IMR-90 (cell line): ENCODE results near the gene ALOX15B. TPM values are rescaled to one million over a fixed set of nuclear protein-coding genes. Genes with fewer than 3 reads are reported as not detected.

Source experiments
- ATAC-seq: fragments of 200-7000 bp; cut with Tn5 transposase; 2 replicates; pipeline ENCODE4 v1.9.1; 2020; ENCODE audit warnings: low read depth, mild to moderate bottlenecking, moderate library complexity
- BruUV-seq: library from RNA; stranded (reverse); fragments of 400-500 nt; replicated peaks from 2 replicates; lab custom pipeline; 2021; lab: Mats Ljungman, UMichigan
- CTCF ChIA-PET: fragments of 300-600 bp; formaldehyde crosslinking; extraction: SDS; loops from one replicate; lab custom pipeline; 2021; ENCODE audit warnings: antibody characterized with exemption; lab: Yijun Ruan, JAX
- POLR2A ChIA-PET: fragments of 300-600 bp; sonication (Branson Sonifier 250); formaldehyde crosslinking; loops from one replicate; lab custom pipeline; 2022; ENCODE audit warnings: antibody characterized with exemption; ENCODE audit not compliant: unreplicated experiment; lab: Charles Lee
- DNase-seq: peaks from one replicate; pipeline ENCODE4 v3.0.0; 2013
- H2AFZ ChIP-seq: replicated peaks from 2 replicates; pipeline ENCODE3; 2013; ENCODE audit warnings: low read length, mild to moderate bottlenecking; ENCODE audit not compliant: poor library complexity
- H2AK5ac ChIP-seq: 2 replicates; pipeline ENCODE4 v1.6.1; 2013; ENCODE audit warnings: low read depth, low read length, inconsistent platforms
- H2AK9ac ChIP-seq: replicated peaks from 2 replicates; pipeline ENCODE3; 2013; ENCODE audit warnings: mild to moderate bottlenecking, low read depth, low read length, moderate library complexity; ENCODE audit not compliant: poor library complexity
- H2BK120ac ChIP-seq: 2 replicates; pipeline ENCODE4 v1.6.1; 2013; ENCODE audit warnings: low read depth, low read length, inconsistent platforms
- H2BK15ac ChIP-seq: 3 replicates; pipeline ENCODE4 v1.6.1; 2013; ENCODE audit warnings: low read depth, low read length, inconsistent platforms
- H2BK20ac ChIP-seq: 2 replicates; pipeline ENCODE4 v1.6.1; 2013; ENCODE audit warnings: low read depth, mild to moderate bottlenecking, inconsistent platforms, low read length, moderate library complexity
- H2BK5ac ChIP-seq: 2 replicates; pipeline ENCODE4 v1.6.1; 2013; ENCODE audit warnings: mild to moderate bottlenecking, low read depth, low read length, inconsistent platforms; ENCODE audit not compliant: poor library complexity, severe bottlenecking
- H3K14ac ChIP-seq: replicated peaks from 2 replicates; pipeline ENCODE4 v1.6.1; 2013; ENCODE audit warnings: low read depth, low read length, inconsistent platforms
- H3K18ac ChIP-seq: 2 replicates; pipeline ENCODE4 v1.6.1; 2013; ENCODE audit warnings: low read depth, low read length, control low read depth
- H3K23ac ChIP-seq: 2 replicates; pipeline ENCODE4 v1.6.1; 2013; ENCODE audit warnings: low read depth, low read length, inconsistent platforms
- H3K27ac ChIP-seq: 2 replicates; pipeline ENCODE4 v1.5.1; 2013; ENCODE audit warnings: mild to moderate bottlenecking, control low read depth, low read length; ENCODE audit not compliant: insufficient read depth
- H3K27me3 ChIP-seq: 2 replicates; pipeline ENCODE4 v1.6.1; 2013; ENCODE audit warnings: low read length; ENCODE audit not compliant: control insufficient read depth, insufficient read depth
- H3K36me3 ChIP-seq: 2 replicates; pipeline ENCODE4 v1.6.1; 2013; ENCODE audit warnings: low read length, mixed read lengths; ENCODE audit not compliant: control insufficient read depth, insufficient read depth
- H3K4ac ChIP-seq: 2 replicates; pipeline ENCODE4 v1.6.1; 2013; ENCODE audit warnings: low read depth, low read length, inconsistent platforms
- H3K4me1 ChIP-seq: 2 replicates; pipeline ENCODE4 v1.6.1; 2013; ENCODE audit warnings: low read length, mixed read lengths; ENCODE audit not compliant: control insufficient read depth, insufficient read depth
- H3K4me2 ChIP-seq: 2 replicates; pipeline ENCODE4 v1.6.1; 2013; ENCODE audit warnings: low read depth, mild to moderate bottlenecking, control low read depth, low read length, moderate library complexity
- H3K4me3 ChIP-seq: 2 replicates; pipeline ENCODE4 v1.5.1; 2013; ENCODE audit warnings: low read depth, mild to moderate bottlenecking, control low read depth, low read length, moderate library complexity; ENCODE audit not compliant: insufficient read depth
- H3K56ac ChIP-seq: 2 replicates; pipeline ENCODE4 v1.6.1; 2013; ENCODE audit warnings: low read length, inconsistent platforms; ENCODE audit not compliant: insufficient read depth; ENCODE audit errors: extremely low read depth
- H3K79me1 ChIP-seq, 2 experiments: 2 replicates each; pipeline ENCODE4 v1.6.1; 2013; ENCODE audit warnings: low read length in 2 of 2, inconsistent platforms in 1 of 2, low read depth in 1 of 2
- H3K9ac ChIP-seq: 2 replicates; pipeline ENCODE4 v1.6.1; 2013; ENCODE audit warnings: low read depth, low read length, control low read depth
- H3K9me1 ChIP-seq: 2 replicates; pipeline ENCODE4 v1.6.1; 2013; ENCODE audit warnings: low read length, inconsistent platforms; ENCODE audit not compliant: insufficient read depth
- H3K9me3 ChIP-seq: 2 replicates; pipeline ENCODE4 v1.6.1; 2013; ENCODE audit warnings: low read length; ENCODE audit not compliant: control insufficient read depth, insufficient read depth
- H4K20me1 ChIP-seq: 2 replicates; pipeline ENCODE4 v1.6.1; 2013; ENCODE audit warnings: low read length, inconsistent platforms; ENCODE audit not compliant: insufficient read depth
- H4K5ac ChIP-seq: 2 replicates; pipeline ENCODE4 v1.6.1; 2013; ENCODE audit warnings: mild to moderate bottlenecking, low read depth, low read length, control low read depth
- H4K8ac ChIP-seq, 2 experiments: 2 replicates each; pipeline ENCODE4 v1.6.1; 2013; ENCODE audit warnings: low read depth in 2 of 2, low read length in 2 of 2, control low read depth in 1 of 2, inconsistent platforms in 1 of 2
- H4K91ac ChIP-seq: 2 replicates; pipeline ENCODE4 v1.6.1; 2013; ENCODE audit warnings: low read depth, low read length, inconsistent platforms; ENCODE audit not compliant: insufficient read depth
- CEBPB ChIP-seq: IDR thresholded peaks from 2 replicates; pipeline ENCODE4 v1.6.1; 2012; ENCODE audit warnings: low read depth, low read length, improper control_type of control experiment
- CHD1 ChIP-seq: IDR thresholded peaks from 2 replicates; pipeline ENCODE4 v1.6.1; 2012; ENCODE audit warnings: low read depth, low read length, improper control_type of control experiment
- MAFK ChIP-seq: IDR thresholded peaks from 2 replicates; pipeline ENCODE4 v1.6.1; 2012; ENCODE audit warnings: low read depth, low read length, improper control_type of control experiment
- MAZ ChIP-seq: IDR thresholded peaks from 2 replicates; pipeline ENCODE4 v1.6.1; 2012; ENCODE audit warnings: low read depth, mild to moderate bottlenecking, low read length, improper control_type of control experiment, moderate library complexity, borderline replicate concordance
- NFE2L2 ChIP-seq: fragments of 150-350 bp; IDR thresholded peaks from 2 replicates; pipeline ENCODE4 v1.6.1; 2016; ENCODE audit warnings: low read depth, mild to moderate bottlenecking, low read length
- POLR2A ChIP-seq: IDR thresholded peaks from 2 replicates; pipeline ENCODE4 v1.6.1; 2012; ENCODE audit warnings: mild to moderate bottlenecking, low read depth, low read length
- WGBS, 2 experiments: methylation state at CpG; one replicate each; pipeline versions ENCODE4 v1.1.5 to v1.1.7; 2013; ENCODE audit warnings: missing lambda C conversion rate in 2 of 2; ENCODE audit not compliant: insufficient read length in 1 of 2; ENCODE audit errors: extremely low coverage in 2 of 2; 5-methylcytosine and 5-hydroxymethylcytosine counted together
- dilution Hi-C: fragments of 300-500 bp; cut with HindIII; formaldehyde crosslinking; loops from one replicate; pipeline ENCODE4 v1.14.3; 2018; ENCODE audit warnings: low sequenced_read_pairs; ENCODE audit not compliant: unreplicated experiment
- in situ Hi-C: fragments of 300-500 bp; cut with MboI; formaldehyde crosslinking; loops from 3 replicates; pipeline ENCODE4 v1.14.3; 2019; ENCODE audit warnings: low sequenced_read_pairs, inconsistent platforms, mixed read lengths
- intact Hi-C: fragments of 100-400 bp; cut with micrococcal nuclease; formaldehyde crosslinking; loops from 2 replicates; pipeline ENCODE4 v1.10.0; 2022
- polyA plus RNA-seq, 3 experiments: library from polyadenylated mRNA; depleted of rRNA; stranded (reverse); fragments of >200 nt; gene quantifications; 2 replicates each; pipeline ENCODE4 v1.2.3, GENCODE V29; 2012; ENCODE audit warnings: low replicate concordance in 1 of 3
- total RNA-seq: library from RNA; depleted of rRNA; stranded (reverse); fragments of >200 nt; gene quantifications from 2 replicates; pipeline ENCODE4 v1.2.3, GENCODE V29; 2012
- TF ChIP-seq, protein P1 (sequence below): conservative IDR thresholded peaks from 2 replicates; pipeline ENCODE4 v1.5.1; 2012; ENCODE audit warnings: mild to moderate bottlenecking, low read depth, low read length, improper control_type of control experiment
- TF ChIP-seq, protein P2 (sequence below): fragments of 150-350 bp; IDR thresholded peaks from 2 replicates; pipeline ENCODE4 v1.6.1; 2016; ENCODE audit warnings: low read depth, mild to moderate bottlenecking, low read length, moderate library complexity, borderline replicate concordance

The ALOX15B gene
- total and polyA plus RNA-seq, 2 of the 4 experiments (the other 2 are of a cell fraction), result not detected

- Histone ChIP-seq H4K8ac (no peak overlapping the region), H4K5ac (no peak overlapping the region), H3K27ac (no peak overlapping the region), H2BK120ac (no peak overlapping the region), H3K9me3 (no peaks in the 10 kb centered on the region), H3K18ac (no peak overlapping the region), H3K4me2 (no peak overlapping the region), H4K91ac (no peak overlapping the region), H3K27me3 (peaks cover 63% of the 10 kb centered on the region), H2BK15ac (no peak overlapping the region), H3K23ac (no peak overlapping the region), H3K36me3 (no peaks in the 10 kb centered on the region), H3K9me1 (no peaks in the 10 kb centered on the region), H3K9ac (no peak overlapping the region), H2BK5ac (no peak overlapping the region), H3K4me1 (peaks cover 3% of the 10 kb centered on the region; the same call in 1 of the 2 replicates), H4K20me1 (no peaks in the 10 kb centered on the region), H3K56ac (no peak overlapping the region), H3K4me3 (no peak overlapping the region), H3K79me1 (no peaks in the 10 kb centered on the region), H2AFZ (no peak overlapping the region), H2BK20ac (no peak overlapping the region), H3K14ac (no peak overlapping the region), H3K4ac (no peak overlapping the region), H2AK5ac (no peak overlapping the region), H2AK9ac (no peak overlapping the region)
- in situ Hi-C loops, result no loop called here
- no TSS peak for BruUV-seq
- ChIA-PET CTCF (interaction anchor here (0.9 kb wide), 1 partner anchor 10 kb away, joined by 3 read pairs; no protein-coding TSS in a partner anchor), POLR2A (no interaction called here)
- DNase-seq (no peak), ATAC-seq (no peak)
- dilution Hi-C loops, result no loop called here
- TF ChIP-seq CHD1 (no peak), POLR2A (no peak), NFE2L2 (no peak), CEBPB (no peak), MAZ (no peak), MAFK (no peak)
- TF ChIP-seq, protein P1, sequence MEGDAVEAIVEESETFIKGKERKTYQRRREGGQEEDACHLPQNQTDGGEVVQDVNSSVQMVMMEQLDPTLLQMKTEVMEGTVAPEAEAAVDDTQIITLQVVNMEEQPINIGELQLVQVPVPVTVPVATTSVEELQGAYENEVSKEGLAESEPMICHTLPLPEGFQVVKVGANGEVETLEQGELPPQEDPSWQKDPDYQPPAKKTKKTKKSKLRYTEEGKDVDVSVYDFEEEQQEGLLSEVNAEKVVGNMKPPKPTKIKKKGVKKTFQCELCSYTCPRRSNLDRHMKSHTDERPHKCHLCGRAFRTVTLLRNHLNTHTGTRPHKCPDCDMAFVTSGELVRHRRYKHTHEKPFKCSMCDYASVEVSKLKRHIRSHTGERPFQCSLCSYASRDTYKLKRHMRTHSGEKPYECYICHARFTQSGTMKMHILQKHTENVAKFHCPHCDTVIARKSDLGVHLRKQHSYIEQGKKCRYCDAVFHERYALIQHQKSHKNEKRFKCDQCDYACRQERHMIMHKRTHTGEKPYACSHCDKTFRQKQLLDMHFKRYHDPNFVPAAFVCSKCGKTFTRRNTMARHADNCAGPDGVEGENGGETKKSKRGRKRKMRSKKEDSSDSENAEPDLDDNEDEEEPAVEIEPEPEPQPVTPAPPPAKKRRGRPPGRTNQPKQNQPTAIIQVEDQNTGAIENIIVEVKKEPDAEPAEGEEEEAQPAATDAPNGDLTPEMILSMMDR, result no peak
- TF ChIP-seq, protein P2, sequence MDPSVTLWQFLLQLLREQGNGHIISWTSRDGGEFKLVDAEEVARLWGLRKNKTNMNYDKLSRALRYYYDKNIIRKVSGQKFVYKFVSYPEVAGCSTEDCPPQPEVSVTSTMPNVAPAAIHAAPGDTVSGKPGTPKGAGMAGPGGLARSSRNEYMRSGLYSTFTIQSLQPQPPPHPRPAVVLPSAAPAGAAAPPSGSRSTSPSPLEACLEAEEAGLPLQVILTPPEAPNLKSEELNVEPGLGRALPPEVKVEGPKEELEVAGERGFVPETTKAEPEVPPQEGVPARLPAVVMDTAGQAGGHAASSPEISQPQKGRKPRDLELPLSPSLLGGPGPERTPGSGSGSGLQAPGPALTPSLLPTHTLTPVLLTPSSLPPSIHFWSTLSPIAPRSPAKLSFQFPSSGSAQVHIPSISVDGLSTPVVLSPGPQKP, result no peak
- WGBS, 2 experiments, result no CpG with 5 or more reads among the region's 3 CpGs
- intact Hi-C loops, result no loop called here
These were observed 20.4 kb upstream of the ALOX15B start for GRCh38 chr17:8018436-8018835.
